Keratinocyte (primary cell): ENCODE results near the gene CLEC16A.

Experiments
- EZH2 ChIP-seq: IDR thresholded peaks from one replicate; pipeline ENCODE4 v1.6.1; 2012; ENCODE audit warnings: inconsistent platforms, mild to moderate bottlenecking, low read length, moderate library complexity
- TF ChIP-seq, protein P1 (sequence below), 3 experiments: IDR thresholded peaks in 1 of 3; conservative IDR thresholded peaks in 1 of 3; optimal IDR thresholded peaks in 1 of 3; 2 replicates in 2 of 3; 3 replicates in 1 of 3; pipeline versions ENCODE3 to v1.5.1; 2011; ENCODE audit warnings: low read length in 3 of 3, mild to moderate bottlenecking in 3 of 3, moderate library complexity in 2 of 3, control low read depth in 1 of 3, inconsistent platforms in 1 of 3; ENCODE audit not compliant: insufficient read depth in 2 of 3; ENCODE audit errors: extremely low read depth in 1 of 3

GRCh38 chr16:11042191-11042590, 97.8 kb downstream of the CLEC16A start:
- TF ChIP-seq EZH2, result no peak
- TF ChIP-seq, protein P1, sequence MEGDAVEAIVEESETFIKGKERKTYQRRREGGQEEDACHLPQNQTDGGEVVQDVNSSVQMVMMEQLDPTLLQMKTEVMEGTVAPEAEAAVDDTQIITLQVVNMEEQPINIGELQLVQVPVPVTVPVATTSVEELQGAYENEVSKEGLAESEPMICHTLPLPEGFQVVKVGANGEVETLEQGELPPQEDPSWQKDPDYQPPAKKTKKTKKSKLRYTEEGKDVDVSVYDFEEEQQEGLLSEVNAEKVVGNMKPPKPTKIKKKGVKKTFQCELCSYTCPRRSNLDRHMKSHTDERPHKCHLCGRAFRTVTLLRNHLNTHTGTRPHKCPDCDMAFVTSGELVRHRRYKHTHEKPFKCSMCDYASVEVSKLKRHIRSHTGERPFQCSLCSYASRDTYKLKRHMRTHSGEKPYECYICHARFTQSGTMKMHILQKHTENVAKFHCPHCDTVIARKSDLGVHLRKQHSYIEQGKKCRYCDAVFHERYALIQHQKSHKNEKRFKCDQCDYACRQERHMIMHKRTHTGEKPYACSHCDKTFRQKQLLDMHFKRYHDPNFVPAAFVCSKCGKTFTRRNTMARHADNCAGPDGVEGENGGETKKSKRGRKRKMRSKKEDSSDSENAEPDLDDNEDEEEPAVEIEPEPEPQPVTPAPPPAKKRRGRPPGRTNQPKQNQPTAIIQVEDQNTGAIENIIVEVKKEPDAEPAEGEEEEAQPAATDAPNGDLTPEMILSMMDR (optimal IDR thresholded peaks at IDR 0.05 in 1 of 3, IDR thresholded peaks at IDR 0.05 in 1 of 3, conservative IDR thresholded peaks at IDR 0.05 in 1 of 3; ENCODE audit: extremely low read depth in 1 of 3, insufficient read depth in 2 of 3, low read length in 3 of 3), result no peak
